ENCODE results near the gene MYRF. TPM values are rescaled to one million over a fixed set of nuclear protein-coding genes. Genes with fewer than 3 reads are reported as not detected.

MYRF gene
- total and polyA plus RNA-seq, 2 of the 13 experiments (the other 11 are each of a cell fraction or from before 2014, with no cell fraction given): 10.2 to 25.9 TPM

DNA sequence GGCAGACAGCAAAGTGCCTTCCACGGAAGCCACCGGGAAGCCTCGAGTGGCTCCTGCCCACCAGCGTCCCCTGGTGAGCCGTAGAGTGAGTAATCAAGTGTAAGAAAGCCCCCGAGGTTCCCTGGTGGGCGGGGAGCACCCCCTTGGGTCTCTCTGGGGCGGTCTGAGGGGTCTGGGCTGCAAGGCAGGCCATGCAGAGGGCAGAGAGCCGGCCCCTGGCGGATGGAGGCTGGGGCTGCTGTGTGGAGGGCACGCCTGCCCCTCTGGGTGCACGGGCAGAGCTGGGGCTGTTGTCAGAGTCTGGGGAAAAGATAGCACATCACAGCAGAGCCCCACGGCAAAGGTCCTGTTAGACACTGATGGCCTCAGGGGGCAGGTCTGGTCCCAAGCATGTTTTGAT, 25.7 kb upstream of the MYRF start (continued):
- TF ChIP-seq, protein P1, sequence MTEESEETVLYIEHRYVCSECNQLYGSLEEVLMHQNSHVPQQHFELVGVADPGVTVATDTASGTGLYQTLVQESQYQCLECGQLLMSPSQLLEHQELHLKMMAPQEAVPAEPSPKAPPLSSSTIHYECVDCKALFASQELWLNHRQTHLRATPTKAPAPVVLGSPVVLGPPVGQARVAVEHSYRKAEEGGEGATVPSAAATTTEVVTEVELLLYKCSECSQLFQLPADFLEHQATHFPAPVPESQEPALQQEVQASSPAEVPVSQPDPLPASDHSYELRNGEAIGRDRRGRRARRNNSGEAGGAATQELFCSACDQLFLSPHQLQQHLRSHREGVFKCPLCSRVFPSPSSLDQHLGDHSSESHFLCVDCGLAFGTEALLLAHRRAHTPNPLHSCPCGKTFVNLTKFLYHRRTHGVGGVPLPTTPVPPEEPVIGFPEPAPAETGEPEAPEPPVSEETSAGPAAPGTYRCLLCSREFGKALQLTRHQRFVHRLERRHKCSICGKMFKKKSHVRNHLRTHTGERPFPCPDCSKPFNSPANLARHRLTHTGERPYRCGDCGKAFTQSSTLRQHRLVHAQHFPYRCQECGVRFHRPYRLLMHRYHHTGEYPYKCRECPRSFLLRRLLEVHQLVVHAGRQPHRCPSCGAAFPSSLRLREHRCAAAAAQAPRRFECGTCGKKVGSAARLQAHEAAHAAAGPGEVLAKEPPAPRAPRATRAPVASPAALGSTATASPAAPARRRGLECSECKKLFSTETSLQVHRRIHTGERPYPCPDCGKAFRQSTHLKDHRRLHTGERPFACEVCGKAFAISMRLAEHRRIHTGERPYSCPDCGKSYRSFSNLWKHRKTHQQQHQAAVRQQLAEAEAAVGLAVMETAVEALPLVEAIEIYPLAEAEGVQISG (CRISPR knock-in tag; IDR thresholded peaks at IDR 0.05): no peak
- no peak for TF ChIP-seq ZNF746 (CRISPR knock-in tag; IDR thresholded peaks at IDR 0.05)
- TF ChIP-seq ZNF484 (CRISPR knock-in tag; IDR thresholded peaks at IDR 0.05; ENCODE audit: borderline replicate concordance, low read depth): no peak
- TF ChIP-seq ARNTL (CRISPR knock-in tag; IDR thresholded peaks at IDR 0.05): no peak
- TF ChIP-seq, protein P2, sequence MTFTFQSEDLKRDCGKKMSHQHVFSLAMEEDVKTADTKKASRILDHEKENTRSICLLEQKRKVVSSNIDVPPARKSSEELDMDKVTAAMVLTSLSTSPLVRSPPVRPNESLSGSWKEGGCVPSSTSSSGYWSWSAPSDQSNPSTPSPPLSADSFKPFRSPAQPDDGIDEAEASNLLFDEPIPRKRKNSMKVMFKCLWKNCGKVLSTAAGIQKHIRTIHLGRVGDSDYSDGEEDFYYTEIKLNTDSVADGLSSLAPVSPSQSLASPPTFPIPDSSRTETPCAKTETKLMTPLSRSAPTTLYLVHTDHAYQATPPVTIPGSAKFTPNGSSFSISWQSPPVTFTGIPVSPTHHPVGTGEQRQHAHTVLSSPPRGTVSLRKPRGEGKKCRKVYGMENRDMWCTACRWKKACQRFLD (CRISPR knock-in tag; IDR thresholded peaks at IDR 0.05; ENCODE audit: borderline replicate concordance): no peak
- TF ChIP-seq KDM4B (CRISPR knock-in tag; IDR thresholded peaks at IDR 0.05): no peak
- no peak for TF ChIP-seq ONECUT2 (CRISPR knock-in tag; IDR thresholded peaks at IDR 0.05)

GRCh38 chr11:61727401-61727811, 25.0 kb upstream of the MYRF start:
- Histone ChIP-seq H2AFZ (ENCODE audit: low read length) (no peak overlapping the region), H3K36me3 (replicated peaks in 1 of 2; ENCODE audit: control insufficient read depth in 1 of 2, insufficient read depth in 2 of 2, low read length in 2 of 2) (peaks cover 14 to 45% of the 10 kb centered on the region in 2 experiments), H3K27me3 (ENCODE audit: control insufficient read depth in 1 of 2, insufficient read depth in 2 of 2, low read length in 2 of 2) (no peaks in the 10 kb centered on the region), H3K4me1 (ENCODE audit: insufficient read depth, low read length) (no peaks in the 10 kb centered on the region), H3K79me2 (ENCODE audit: insufficient read depth, low read length) (no peaks in the 10 kb centered on the region), H4K20me1 (ENCODE audit: insufficient read depth, low read length) (no peaks in the 10 kb centered on the region), H3K27ac (ENCODE audit: extremely low read length, insufficient read depth, low read length) (no peak overlapping the region), H3K9me3 (ENCODE audit: low read length) (no peaks in the 10 kb centered on the region), H3K4me2 (ENCODE audit: low read depth, low read length) (no peak overlapping the region), H3K4me3 (replicated peaks in 1 of 3; ENCODE audit: insufficient read depth in 1 of 3, low read depth in 2 of 3, low read length in 3 of 3) (no peak overlapping the region), H3K9ac (ENCODE audit: insufficient read depth, low read depth, low read length) (no peak overlapping the region)
- in situ Hi-C loops (cut with HindIII; ENCODE audit: extremely low pct_ligation_motif_present, low pct_unique_long_range_greater_than_20kb) (no loop called here), intact Hi-C loops (cut with micrococcal nuclease; ENCODE audit: unreplicated experiment) (no loop called here)
- DNase-seq (ENCODE audit: low spot score) (no peak), ATAC-seq (no peak), FAIRE-seq (no peak)
- WGBS (ENCODE audit: low lambda C conversion rate): 94% methylated on average over 3 of the region's 3 CpGs
- BruUV-seq (replicated peaks): no TSS peak
- ChIA-PET POLR2A (no interaction called here), CTCF (ENCODE audit: low intra/inter-chr PET ratio, low total read pairs) (no interaction called here)
- TF ChIP-seq BRCA1 (CRISPR knock-in tag; IDR thresholded peaks at IDR 0.05) (no peak), RBM39 (IDR thresholded peaks at IDR 0.05; ENCODE audit: low read depth, low read length, poor library complexity, severe bottlenecking) (no peak), ZNF552 (CRISPR knock-in tag; IDR thresholded peaks at IDR 0.05; ENCODE audit: borderline replicate concordance) (no peak), SALL1 (CRISPR knock-in tag; IDR thresholded peaks at IDR 0.05) (no peak)

All from HepG2 (cell line).